DMS153 (cell line): Measurements from ENCODE around the gene COL6A2.
"Not testable (repeated sequence)": the region's sequence is repeated elsewhere in the genome, so short reads cannot be mapped to it uniquely, and the experiment has no call there.

Experiments used
- DNase-seq: peaks from one replicate; lab custom pipeline; 2025; lab: John Stamatoyannopoulos, UW

Gene COL6A2

DNA sequence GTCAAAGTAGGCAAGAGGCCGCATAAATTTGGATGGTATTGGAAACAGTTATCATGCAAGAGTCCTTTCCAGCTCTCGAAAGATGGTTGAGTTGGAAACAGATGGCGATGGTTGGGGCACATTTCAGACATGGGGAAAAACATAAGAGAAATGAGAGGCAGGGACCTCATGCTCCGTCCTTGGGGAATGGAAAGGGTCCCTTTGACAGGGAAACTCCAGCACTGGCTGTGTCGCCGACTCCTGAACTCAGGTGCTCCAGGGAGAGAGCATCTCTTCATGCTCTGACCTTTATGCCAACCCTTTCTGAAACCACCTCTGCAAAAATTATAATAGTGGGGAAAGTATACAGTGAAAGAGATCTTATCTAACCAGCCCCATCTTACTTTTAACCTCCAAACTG lies 36.8 kb upstream of the COL6A2 start:
- no peak for DNase-seq

DNA sequence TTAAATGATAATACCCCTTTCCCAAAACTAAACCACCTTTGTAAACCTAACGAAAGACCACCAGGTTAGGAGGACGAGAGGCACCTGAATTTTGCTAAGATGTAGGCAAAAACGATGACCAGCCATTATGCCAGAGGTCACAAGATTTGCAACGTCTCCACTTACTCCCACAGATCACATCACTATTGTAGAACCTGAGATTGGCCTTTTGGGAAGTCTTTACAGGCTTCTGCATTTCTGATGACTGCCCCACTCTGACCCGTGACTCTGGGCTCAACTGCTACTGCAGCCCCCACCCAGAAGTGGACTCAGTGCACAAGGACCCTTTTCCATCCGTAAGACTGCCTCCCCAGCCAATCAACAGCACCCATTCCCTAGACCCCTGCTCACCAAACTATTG lies 36.4 kb upstream of the COL6A2 start:
- no peak for DNase-seq

- no peak for DNase-seq
Observed at GRCh38 chr21:46061950-46062349, 36.0 kb upstream of the COL6A2 start.

DNA sequence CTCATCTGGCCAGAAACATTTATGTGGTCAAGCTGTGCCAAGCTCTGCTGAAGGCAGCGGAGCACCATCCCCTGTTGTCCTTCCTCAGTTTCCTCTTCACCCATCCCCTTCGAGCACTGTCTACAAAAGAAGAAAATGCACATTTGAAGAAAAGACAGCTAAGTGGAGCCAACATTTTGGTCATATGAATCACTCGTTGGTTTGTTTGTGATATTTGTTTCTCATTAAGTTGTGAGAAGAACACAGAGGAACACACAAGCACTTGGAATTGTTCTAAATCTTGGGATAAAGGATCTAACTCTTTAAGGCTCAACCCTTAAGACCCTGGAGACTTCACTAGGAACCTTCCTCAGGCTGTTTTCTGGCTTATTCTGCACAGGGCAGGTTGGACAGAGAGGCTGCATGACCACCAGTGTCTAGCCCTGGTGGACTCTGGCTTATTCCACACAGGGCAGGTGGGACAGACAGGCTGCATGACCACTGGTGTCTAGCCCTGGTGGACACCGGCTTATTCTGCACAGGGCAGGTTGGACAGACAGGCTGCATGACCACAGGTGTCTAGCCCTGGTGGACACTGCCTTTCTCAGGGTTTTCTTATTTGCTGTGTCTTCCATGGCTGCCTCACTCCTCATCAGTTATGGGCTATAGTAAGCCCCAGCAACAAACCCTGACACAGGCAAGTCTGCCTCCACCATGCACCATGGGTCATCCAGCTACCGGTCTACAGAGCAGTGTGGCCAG lies 35.3 kb upstream of the COL6A2 start:
- DNase-seq, result no peak

DNA sequence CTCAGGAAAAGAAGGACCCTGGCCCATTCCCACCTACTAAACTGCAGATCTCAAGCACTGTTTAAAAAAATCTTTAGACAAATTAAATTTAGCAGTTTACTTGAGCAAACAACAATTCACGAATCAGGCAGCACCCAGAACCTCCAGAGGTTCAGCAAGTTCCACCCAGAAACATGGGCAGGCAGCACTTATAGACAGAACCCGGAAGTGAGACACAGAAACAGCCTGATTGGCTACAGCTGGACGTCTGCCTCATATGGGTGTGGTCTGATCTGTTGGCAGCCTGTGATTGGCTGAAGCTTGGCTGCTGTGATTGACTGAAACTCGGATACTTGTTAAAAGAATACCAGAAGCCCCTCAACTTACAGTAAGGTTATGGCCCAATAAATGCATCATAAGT lies 34.7 kb upstream of the COL6A2 start:
- DNase-seq, result no peak

- DNase-seq, result no peak
Observed at GRCh38 chr21:46063734-46064680, 33.9 kb upstream of the COL6A2 start.

DNA sequence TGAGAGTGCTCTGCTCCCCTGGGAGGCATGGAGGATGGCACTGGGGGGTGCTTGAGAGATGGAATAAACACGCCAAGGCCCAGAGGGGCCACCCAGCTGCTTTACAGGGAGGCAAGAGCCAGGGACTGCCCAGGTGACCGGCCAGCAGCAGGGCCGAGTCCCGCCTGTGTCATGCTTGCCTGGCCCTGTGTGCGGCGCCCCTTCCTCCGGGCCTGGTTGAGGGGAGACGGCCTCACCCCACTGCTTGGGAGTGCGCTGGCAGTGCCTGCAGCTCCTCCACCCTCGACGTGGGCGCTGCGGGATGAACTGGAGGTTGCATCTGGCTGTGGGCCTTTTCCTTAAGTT lies 33.1 kb upstream of the COL6A2 start:
- no peak for DNase-seq

DNA sequence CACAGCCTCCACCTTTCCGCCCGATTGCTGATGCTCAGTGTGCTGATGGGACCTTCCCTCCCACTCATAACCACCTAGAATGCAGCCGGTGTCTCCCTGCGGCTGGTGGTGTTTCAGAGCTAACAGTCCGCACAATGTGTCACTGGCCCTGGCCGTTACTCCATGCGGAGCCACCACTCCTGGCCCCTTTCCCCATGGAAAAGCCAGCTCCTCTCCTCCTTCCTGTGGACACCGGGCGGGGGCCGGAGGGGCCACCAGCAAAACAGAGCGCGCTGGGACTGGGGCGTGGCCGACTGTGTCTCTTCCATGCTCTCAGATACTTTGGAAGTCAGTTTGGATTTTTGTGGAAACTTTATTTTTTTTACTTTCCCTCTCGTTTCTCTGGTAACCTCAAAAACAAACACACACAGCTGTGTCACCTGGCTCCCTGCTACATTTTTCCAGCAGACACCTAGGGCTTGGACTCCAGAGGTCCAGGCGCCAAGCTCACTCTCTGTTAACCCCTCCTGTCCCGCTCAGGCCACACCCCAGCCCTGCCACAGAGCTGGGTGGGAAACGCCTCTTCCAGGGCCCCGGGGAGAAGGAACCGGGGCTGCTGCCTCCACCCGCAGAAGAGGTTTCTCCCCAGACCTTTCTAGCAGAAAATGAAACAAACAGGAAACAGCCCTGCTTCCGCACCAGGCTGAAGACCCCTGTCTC lies 32.5 kb upstream of the COL6A2 start:
- DNase-seq, result no peak

- no peak for DNase-seq
Observed at GRCh38 chr21:46065914-46066551, 31.9 kb upstream of the COL6A2 start.

- DNase-seq, result no peak
Observed at GRCh38 chr21:46066591-46067331, 31.2 kb upstream of the COL6A2 start.

- no peak for DNase-seq
Observed at GRCh38 chr21:46067505-46068201, 30.3 kb upstream of the COL6A2 start.

GRCh38 chr21:46068516-46069079 lies 29.3 kb upstream of the COL6A2 start:
- DNase-seq, result no peak

DNA sequence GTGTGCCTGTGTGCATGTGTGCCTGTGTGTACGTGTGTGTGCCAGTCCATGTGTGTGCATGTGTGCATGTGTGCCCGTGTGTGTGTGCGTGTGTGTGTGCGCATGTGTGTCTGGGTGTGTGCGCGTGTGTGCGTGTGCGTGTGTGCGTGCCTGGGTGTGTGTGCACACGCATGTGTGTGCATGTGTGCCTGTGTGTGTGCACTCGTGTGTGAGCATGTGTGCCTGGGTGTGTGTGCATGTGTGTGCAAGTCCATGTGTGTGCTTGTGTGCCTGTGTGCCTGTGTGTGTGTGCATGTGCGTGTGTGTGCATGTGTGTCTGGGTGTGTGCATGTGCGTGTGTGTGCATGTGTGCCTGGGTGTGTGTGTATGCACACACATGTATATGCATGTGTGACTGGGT lies 28.7 kb upstream of the COL6A2 start:
- DNase-seq, result no peak

GRCh38 chr21:46069719-46070279 lies 28.1 kb upstream of the COL6A2 start:
- no peak for DNase-seq

- DNase-seq, result no peak
Observed at GRCh38 chr21:46071082-46071481, 26.8 kb upstream of the COL6A2 start.

DNA sequence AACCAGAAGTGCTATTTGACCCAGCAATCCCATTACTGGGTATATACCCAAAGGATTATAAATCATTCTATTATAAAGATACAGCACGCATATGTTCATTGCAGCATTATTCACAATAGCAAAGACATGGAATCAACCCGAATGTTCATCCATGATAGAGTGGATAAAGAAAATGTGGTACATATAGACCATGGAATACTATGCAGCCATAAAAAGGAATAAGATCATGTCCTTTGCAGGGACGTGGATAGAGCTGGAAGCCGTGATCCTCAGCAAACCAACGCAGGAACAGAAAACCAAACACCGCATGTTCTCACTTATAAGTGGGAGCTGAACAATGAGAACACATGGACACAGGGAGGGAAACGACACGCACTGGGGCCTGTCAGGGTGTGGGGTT lies 21.2 kb upstream of the COL6A2 start:
- not testable (repeated sequence) for DNase-seq

GRCh38 chr21:46077674-46078101 lies 20.2 kb upstream of the COL6A2 start:
- DNase-seq, result no peak

- no peak for DNase-seq
Observed at GRCh38 chr21:46078322-46078977, 19.5 kb upstream of the COL6A2 start.

- no peak for DNase-seq
Observed at GRCh38 chr21:46078978-46079351, 18.9 kb upstream of the COL6A2 start.
